SK-N-SH (cell line): ENCODE data around the gene CERS6. TPM values are rescaled to one million over a fixed set of nuclear protein-coding genes. Genes with fewer than 3 reads are reported as not detected.

ENCODE experiments used
- CTCF ChIA-PET: fragments of 300-600, 350-600 bp; formaldehyde crosslinking; extraction: SDS; loops from one replicate; lab custom pipeline; 2021; lab: Yijun Ruan, JAX
- POLR2A ChIA-PET: fragments of 350-600 bp; sonication (Branson Sonifier 250); formaldehyde crosslinking; extraction: SDS; loops from one replicate; lab custom pipeline; 2020; ENCODE audit warnings: antibody characterized with exemption, inconsistent platforms; lab: Yijun Ruan, JAX
- DNase-seq: peaks from one replicate; pipeline ENCODE4 v3.0.0; 2012
- H2AFZ ChIP-seq: fragments of 200-600 bp; sonication (generic); 2 replicates; pipeline ENCODE4 v1.8.1; 2016; ENCODE audit warnings: antibody characterized with exemption, mild to moderate bottlenecking, low read depth
- H3F3A ChIP-seq: fragments of 200-600 bp; sonication (generic); replicated peaks from 2 replicates; pipeline ENCODE3; 2016; ENCODE audit warnings: antibody characterized with exemption, mild to moderate bottlenecking; ENCODE audit not compliant: insufficient read depth
- H3K27ac ChIP-seq, 2 experiments: fragments of 200-500 bp in 1 of 2; fragments of 200-600 bp in 1 of 2; sonication (Bioruptor generic) in 1 of 2; sonication (generic), shearing (Covaris generic) in 1 of 2; 2 replicates each; pipeline versions ENCODE4 v1.5.1 to v1.6.1; 2014 to 2016; ENCODE audit warnings: low read depth in 2 of 2, inconsistent platforms in 1 of 2, low read length in 1 of 2, mild to moderate bottlenecking in 1 of 2, mixed read lengths in 1 of 2
- H3K27me3 ChIP-seq: fragments of 200-600 bp; sonication (generic), shearing (Covaris generic); 2 replicates; pipeline ENCODE4 v1.6.1; 2016; ENCODE audit warnings: mixed run types; ENCODE audit not compliant: insufficient read depth
- H3K36me3 ChIP-seq, 2 experiments: fragments of 200-500 bp in 1 of 2; fragments of 200-600 bp in 1 of 2; sonication (Bioruptor generic) in 1 of 2; sonication (generic) in 1 of 2; replicated peaks in 1 of 2; 2 replicates each; pipeline versions ENCODE3 to v1.5.1; 2014 to 2016; ENCODE audit warnings: low read length in 1 of 2, mild to moderate bottlenecking in 1 of 2; ENCODE audit not compliant: insufficient read depth in 2 of 2, control insufficient read depth in 1 of 2
- H3K4me1 ChIP-seq, 2 experiments: fragments of 200-500 bp in 1 of 2; fragments of 200-600 bp in 1 of 2; sonication (Bioruptor generic) in 1 of 2; sonication (generic), shearing (Covaris generic) in 1 of 2; 2 replicates each; pipeline versions ENCODE4 v1.5.1 to v1.6.1; 2014 to 2016; ENCODE audit warnings: low read depth in 1 of 2, low read length in 1 of 2, mixed run types in 1 of 2; ENCODE audit not compliant: insufficient read depth in 2 of 2, control insufficient read depth in 1 of 2
- H3K4me2 ChIP-seq: fragments of 200-600 bp; sonication (generic), shearing (Covaris generic); 2 replicates; pipeline ENCODE4 v1.6.1; 2017; ENCODE audit warnings: mixed run types
- H3K4me3 ChIP-seq, 2 experiments: fragments of 200-500 bp in 1 of 2; fragments of 200-600 bp in 1 of 2; sonication (Bioruptor generic) in 1 of 2; sonication (generic), shearing (Covaris generic) in 1 of 2; 2 replicates each; pipeline versions ENCODE4 v1.5.1 to v1.8.1; 2014 to 2016; ENCODE audit warnings: low read depth in 2 of 2, inconsistent platforms in 1 of 2, low read length in 1 of 2, mild to moderate bottlenecking in 1 of 2, mixed read lengths in 1 of 2, moderate library complexity in 1 of 2
- H3K79me2 ChIP-seq: fragments of 200-600 bp; sonication (generic); 2 replicates; pipeline ENCODE4 v1.8.1; 2017; ENCODE audit warnings: mild to moderate bottlenecking; ENCODE audit not compliant: insufficient read depth
- H3K9ac ChIP-seq: fragments of 200-600 bp; sonication (generic); 2 replicates; pipeline ENCODE4 v1.6.1; 2017; ENCODE audit warnings: mixed run types
- H3K9me2 ChIP-seq: fragments of 200-600 bp; sonication (generic); 2 replicates; pipeline ENCODE4 v1.6.1; 2017; ENCODE audit warnings: mixed run types
- H3K9me3 ChIP-seq: fragments of 200-600 bp; sonication (generic); 2 replicates; pipeline ENCODE4 v1.6.1; 2017; ENCODE audit warnings: mixed run types, mild to moderate bottlenecking, moderate library complexity
- H4K20me1 ChIP-seq: fragments of 200-600 bp; sonication (generic); 2 replicates; pipeline ENCODE4 v1.6.1; 2017; ENCODE audit warnings: mild to moderate bottlenecking, mixed run types; ENCODE audit not compliant: insufficient read depth
- CHD2 ChIP-seq: fragments of 150-350 bp; IDR thresholded peaks from 2 replicates; pipeline ENCODE4 v1.6.1; 2018; ENCODE audit warnings: low read length; ENCODE audit not compliant: partially characterized antibody
- ELF1 ChIP-seq: IDR thresholded peaks from 2 replicates; pipeline ENCODE4 v1.4.0; 2012
- EP300 ChIP-seq, 2 experiments: IDR thresholded peaks; 2 replicates each; pipeline versions ENCODE4 v1.4.0 to v1.6.1; 2012; ENCODE audit warnings: borderline replicate concordance in 1 of 2, low read depth in 1 of 2, low read length in 1 of 2
- IRF3 ChIP-seq: fragments of 150-350 bp; IDR thresholded peaks from 2 replicates; pipeline ENCODE4 v1.6.1; 2016; ENCODE audit warnings: mild to moderate bottlenecking, low read depth, low read length
- JUND ChIP-seq: IDR thresholded peaks from 2 replicates; pipeline ENCODE4 v1.4.0; 2012
- MAX ChIP-seq: IDR thresholded peaks from 2 replicates; pipeline ENCODE4 v1.4.0; 2012; ENCODE audit warnings: low read depth
- REST ChIP-seq: IDR thresholded peaks from 2 replicates; pipeline ENCODE4 v1.6.1; 2012; ENCODE audit warnings: mild to moderate bottlenecking, low read depth, low read length, moderate library complexity
- RFX5 ChIP-seq: IDR thresholded peaks from 2 replicates; pipeline ENCODE4 v1.6.1; 2012; ENCODE audit warnings: mild to moderate bottlenecking, improper control_type of control experiment, low read length
- SIN3A ChIP-seq: IDR thresholded peaks from 2 replicates; pipeline ENCODE4 v1.6.1; 2012; ENCODE audit warnings: low read depth, mild to moderate bottlenecking, low read length, moderate library complexity, borderline replicate concordance
- TEAD4 ChIP-seq: IDR thresholded peaks from 2 replicates; pipeline ENCODE4 v1.4.0; 2012; ENCODE audit warnings: mild to moderate bottlenecking, borderline replicate concordance; ENCODE audit not compliant: insufficient read depth
- WGBS: methylation state at CpG from one replicate; pipeline ENCODE4 v1.1.6; 2017; ENCODE audit warnings: low lambda C conversion rate; 5-methylcytosine and 5-hydroxymethylcytosine counted together
- polyA plus RNA-seq, 3 experiments: library from polyadenylated mRNA; depleted of rRNA; stranded (reverse); fragments of >200 nt; gene quantifications; 2 replicates each; pipeline ENCODE4 v1.2.3, GENCODE V29; 2012

The CERS6 gene
- polyA plus RNA-seq, 1 of the 3 experiments (the other 2 are of a cell fraction): 1.8 TPM

- TF ChIP-seq EP300 (IDR thresholded peaks at IDR 0.05; ENCODE audit: borderline replicate concordance in 1 of 2, low read depth in 1 of 2, low read length in 1 of 2) (no peak), REST (no peak)
- TF ChIP-seq, all 33 proteins: peak for 0
These were observed 223.0 kb downstream of the CERS6 start (continued) for GRCh38 chr2:168679081-168679480.

GRCh38 chr2:168679741-168680310 is 223.8 kb downstream of the CERS6 start:
- DNase-seq: no peak
- Histone ChIP-seq H3K27me3 (no peaks in the 10 kb centered on the region), H3K9ac (no peak overlapping the region), H3F3A (no peaks in the 10 kb centered on the region), H3K79me2 (no peaks in the 10 kb centered on the region), H3K4me1 (peaks cover 0 to under 1% of the 10 kb centered on the region in 2 experiments; a peak in 2 of 4 replicates), H4K20me1 (no peaks in the 10 kb centered on the region), H3K27ac (no peak overlapping the region), H3K9me3 (no peaks in the 10 kb centered on the region), H2AFZ (no peak overlapping the region), H3K36me3 (no peaks in the 10 kb centered on the region), H3K4me2 (no peak overlapping the region), H3K4me3 (no peak overlapping the region), H3K9me2 (no peaks in the 10 kb centered on the region)
- ChIA-PET CTCF (no interaction called here), POLR2A (no interaction called here)
- WGBS: 93% methylated on average over 8 of the region's 8 CpGs
- TF ChIP-seq RFX5 (no peak), IRF3 (no peak)

- H3K27me3 ChIP-seq: no peaks in the 10 kb centered on the region
- H3K27ac ChIP-seq: no peak overlapping the region
- no peaks in the 10 kb centered on the region for H3K9me3 ChIP-seq
- no peak for TF ChIP-seq JUND
- TF ChIP-seq SIN3A: no peak
- TF ChIP-seq CHD2: no peak
- TF ChIP-seq ELF1: no peak
- no peak for TF ChIP-seq IRF3
- no peak for TF ChIP-seq MAX
- TF ChIP-seq REST: no peak
- TF ChIP-seq TEAD4: no peak
- TF ChIP-seq, all 33 proteins: peak for 0
- WGBS: 81% methylated on average over 1 of the region's 1 CpG
- Histone ChIP-seq H3K4me2 (no peak overlapping the region), H2AFZ (no peak overlapping the region), H3F3A (peaks cover 4% of the 10 kb centered on the region), H3K36me3 (no peaks in the 10 kb centered on the region), H3K79me2 (no peaks in the 10 kb centered on the region), H3K4me1 (peaks cover 0 to 16% of the 10 kb centered on the region in 2 experiments; a peak in 2 of 4 replicates), H3K9ac (no peak overlapping the region), H3K9me2 (no peaks in the 10 kb centered on the region), H3K4me3 (no peak overlapping the region), H4K20me1 (no peaks in the 10 kb centered on the region)
- DNase-seq: no peak
- POLR2A ChIA-PET: no interaction called here
- CTCF ChIA-PET: interaction anchor here (1.7 kb wide), 1 partner anchor 337 kb away, joined by 9 read pairs; no protein-coding TSS in a partner anchor
These were observed 227.9 kb downstream of the CERS6 start for GRCh38 chr2:168683996-168684395.
